Endothelial cell (in vitro differentiated cells): ENCODE results near the gene BDH2. TPM values are rescaled to one million over a fixed set of nuclear protein-coding genes. Genes with fewer than 3 reads are reported as not detected.
A peak's percentile ranks its signal among the peaks of the same experiment; 100 is the strongest.

Source experiments
- DNase-seq: peaks from one replicate; pipeline ENCODE4 v3.0.0; 2021; ENCODE audit warnings: low spot score
- H3K27ac Mint-ChIP-seq: one replicate; pipeline ENCODE4 v1.8.0; 2021; ENCODE audit warnings: mixed read lengths, inconsistent platforms; ENCODE audit not compliant: unreplicated experiment
- H3K27me3 Mint-ChIP-seq: one replicate; pipeline ENCODE4 v1.8.0; 2021; ENCODE audit warnings: mild to moderate bottlenecking, moderate library complexity, mixed read lengths, inconsistent platforms; ENCODE audit not compliant: unreplicated experiment
- H3K36me3 Mint-ChIP-seq: one replicate; pipeline ENCODE4 v1.8.0; 2021; ENCODE audit warnings: mild to moderate bottlenecking, low read depth, mixed read lengths, inconsistent platforms; ENCODE audit not compliant: unreplicated experiment
- H3K4me1 Mint-ChIP-seq: one replicate; pipeline ENCODE4 v1.8.0; 2021; ENCODE audit warnings: mild to moderate bottlenecking, mixed read lengths, inconsistent platforms; ENCODE audit not compliant: unreplicated experiment
- H3K4me3 Mint-ChIP-seq: one replicate; pipeline ENCODE4 v1.8.0; 2021; ENCODE audit warnings: mild to moderate bottlenecking, mixed read lengths, inconsistent platforms; ENCODE audit not compliant: unreplicated experiment
- H3K9me3 Mint-ChIP-seq: one replicate; pipeline ENCODE4 v1.8.0; 2021; ENCODE audit warnings: mixed read lengths, inconsistent platforms; ENCODE audit not compliant: unreplicated experiment
- long read RNA-seq: library from polyadenylated mRNA; unstranded; transcript quantifications from one replicate; pipeline ENCODE4 v2.0.0, GENCODE V29; 2020; ENCODE audit not compliant: unreplicated experiment
- total RNA-seq: library from RNA; stranded (reverse); fragmentation: NEBNext Ultra II Directional; extraction: Animal tissue kit (Norgen Biotek cat#: 25700); gene quantifications from one replicate; pipeline ENCODE4 v1.2.1, GENCODE V29; 2021; ENCODE audit not compliant: unreplicated experiment
- TF ChIP-seq, protein P1 (sequence below): fragments of 200-600 bp; sonication (generic); IDR thresholded peaks from one replicate; pipeline ENCODE4 v1.5.0; 2021; ENCODE audit warnings: antibody characterized with exemption; ENCODE audit not compliant: unreplicated experiment

Gene BDH2
- total RNA-seq: 43.4 TPM
- long read RNA-seq, transcript BDH2-201 (10 exons, 1,126 nt): major isoform, 24 of 43 reads
- long read RNA-seq, transcript BDH2-203 (10 exons, 1,742 nt): minor isoform, 8 of 43 reads
- long read RNA-seq, transcript BDH2-204 (9 exons, 2,046 nt): minor isoform, 7 of 43 reads
- long read RNA-seq, partial matches to known transcripts: 2 of 43 reads
- long read RNA-seq, other reads (novel, unspliced or antisense): 2 of 43 reads

DNA sequence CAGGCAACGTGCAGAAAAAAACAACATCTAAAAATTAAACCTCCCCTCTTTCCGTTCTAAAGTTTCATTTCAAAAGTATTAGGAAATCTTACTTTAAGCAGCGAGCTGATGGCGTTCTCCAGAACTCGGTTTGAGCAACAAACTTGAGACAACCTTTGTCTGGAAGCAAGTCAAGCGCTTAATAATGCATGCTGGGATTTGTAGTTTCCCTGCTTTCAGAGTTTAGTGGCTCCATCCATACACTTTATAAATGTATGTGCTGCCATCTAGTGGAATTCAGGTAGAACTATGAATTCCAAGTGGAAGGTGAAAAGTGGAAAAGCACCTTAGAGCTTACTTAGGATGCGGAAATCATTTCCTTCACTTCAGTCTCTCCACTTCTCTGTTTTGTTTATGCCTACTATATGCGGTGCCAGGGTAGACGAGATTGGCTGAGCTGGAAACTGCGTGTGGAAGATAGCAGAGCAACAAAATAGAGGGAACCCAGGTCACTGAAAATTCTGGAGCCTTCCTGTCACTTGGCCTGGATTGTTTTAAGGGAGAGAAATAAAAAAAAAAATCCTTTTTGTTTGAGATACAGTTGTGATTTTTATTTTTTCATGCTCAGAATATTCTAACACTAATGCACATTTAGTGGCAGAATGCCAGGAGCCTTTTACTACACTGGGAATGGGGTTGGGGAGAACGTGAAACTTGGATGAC is at the start of gene BDH2:
Gene BDH2, minus strand, starts transcription at position 144 of the 702 bp plus-strand sequence. CDS start 3,580 bp downstream, outside the sequence.
- peak within 1 kb of the TSS; percentile 91 for H3K4me3 Mint-ChIP-seq
- peak within 1 kb of the TSS; percentile 86 for H3K27ac Mint-ChIP-seq
- DNase-seq: peak; percentile 32

DNA sequence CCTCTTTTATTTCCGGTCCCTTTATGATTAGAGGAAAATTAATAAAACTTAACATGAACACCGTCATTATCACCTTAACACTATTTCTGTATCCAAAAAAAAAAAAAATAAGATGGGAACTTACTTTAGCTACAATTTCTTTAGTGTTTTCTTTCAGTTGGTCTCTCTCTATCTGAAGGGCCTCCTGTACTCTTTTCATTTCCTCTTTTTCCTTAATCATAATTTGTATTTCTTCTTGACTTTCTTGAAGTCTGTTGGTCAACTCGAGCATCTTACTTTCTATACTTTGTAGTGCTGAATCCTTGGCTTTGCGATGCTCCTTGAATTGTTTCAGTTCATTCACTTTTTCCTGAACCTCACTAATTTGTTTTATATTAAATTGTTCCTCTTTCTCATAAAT is 45.3 kb upstream of the BDH2 start:
- Mint-ChIP-seq H3K27me3 (no peaks in the 10 kb centered on the region), H3K4me1 (no peaks in the 10 kb centered on the region), H3K27ac (no peak overlapping the region), H3K36me3 (no peaks in the 10 kb centered on the region), H3K9me3 (no peaks in the 10 kb centered on the region), H3K4me3 (no peak overlapping the region)
- DNase-seq: no peak
- TF ChIP-seq, protein P1, sequence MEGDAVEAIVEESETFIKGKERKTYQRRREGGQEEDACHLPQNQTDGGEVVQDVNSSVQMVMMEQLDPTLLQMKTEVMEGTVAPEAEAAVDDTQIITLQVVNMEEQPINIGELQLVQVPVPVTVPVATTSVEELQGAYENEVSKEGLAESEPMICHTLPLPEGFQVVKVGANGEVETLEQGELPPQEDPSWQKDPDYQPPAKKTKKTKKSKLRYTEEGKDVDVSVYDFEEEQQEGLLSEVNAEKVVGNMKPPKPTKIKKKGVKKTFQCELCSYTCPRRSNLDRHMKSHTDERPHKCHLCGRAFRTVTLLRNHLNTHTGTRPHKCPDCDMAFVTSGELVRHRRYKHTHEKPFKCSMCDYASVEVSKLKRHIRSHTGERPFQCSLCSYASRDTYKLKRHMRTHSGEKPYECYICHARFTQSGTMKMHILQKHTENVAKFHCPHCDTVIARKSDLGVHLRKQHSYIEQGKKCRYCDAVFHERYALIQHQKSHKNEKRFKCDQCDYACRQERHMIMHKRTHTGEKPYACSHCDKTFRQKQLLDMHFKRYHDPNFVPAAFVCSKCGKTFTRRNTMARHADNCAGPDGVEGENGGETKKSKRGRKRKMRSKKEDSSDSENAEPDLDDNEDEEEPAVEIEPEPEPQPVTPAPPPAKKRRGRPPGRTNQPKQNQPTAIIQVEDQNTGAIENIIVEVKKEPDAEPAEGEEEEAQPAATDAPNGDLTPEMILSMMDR: no peak

More for the DNA sequence above, at the start of gene BDH2:
- H3K36me3 Mint-ChIP-seq: no peaks in the 10 kb centered on the region
- H3K9me3 Mint-ChIP-seq: no peaks in the 10 kb centered on the region
- TF ChIP-seq, protein P1: peak; percentile 83
- H3K4me1 Mint-ChIP-seq: peaks cover 16% of the 10 kb centered on the region
- peaks cover 4% of the 10 kb centered on the region for H3K27me3 Mint-ChIP-seq

DNA sequence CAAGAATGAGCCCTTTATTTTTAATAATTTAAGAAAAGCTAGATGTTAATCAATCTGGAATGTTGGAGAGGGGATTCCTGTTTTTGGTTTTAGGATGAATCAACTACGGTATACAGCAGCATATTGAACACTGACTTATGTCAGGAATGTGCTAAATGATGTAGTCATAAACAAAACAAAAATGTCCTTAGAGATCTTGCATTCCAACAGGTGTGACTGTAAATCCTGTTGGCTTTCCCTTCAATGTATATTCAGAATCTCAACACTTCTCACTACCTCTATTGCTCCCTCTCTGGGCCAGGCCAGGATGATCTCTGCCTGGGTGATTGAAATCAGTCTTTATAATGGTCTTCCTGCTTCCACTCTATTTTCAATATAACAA is 37.8 kb upstream of the BDH2 start:
- no peak for DNase-seq
- TF ChIP-seq, protein P1: no peak
- Mint-ChIP-seq H3K9me3 (no peaks in the 10 kb centered on the region), H3K4me3 (no peak overlapping the region), H3K36me3 (no peaks in the 10 kb centered on the region), H3K4me1 (no peaks in the 10 kb centered on the region), H3K27ac (no peak overlapping the region), H3K27me3 (no peaks in the 10 kb centered on the region)

DNA sequence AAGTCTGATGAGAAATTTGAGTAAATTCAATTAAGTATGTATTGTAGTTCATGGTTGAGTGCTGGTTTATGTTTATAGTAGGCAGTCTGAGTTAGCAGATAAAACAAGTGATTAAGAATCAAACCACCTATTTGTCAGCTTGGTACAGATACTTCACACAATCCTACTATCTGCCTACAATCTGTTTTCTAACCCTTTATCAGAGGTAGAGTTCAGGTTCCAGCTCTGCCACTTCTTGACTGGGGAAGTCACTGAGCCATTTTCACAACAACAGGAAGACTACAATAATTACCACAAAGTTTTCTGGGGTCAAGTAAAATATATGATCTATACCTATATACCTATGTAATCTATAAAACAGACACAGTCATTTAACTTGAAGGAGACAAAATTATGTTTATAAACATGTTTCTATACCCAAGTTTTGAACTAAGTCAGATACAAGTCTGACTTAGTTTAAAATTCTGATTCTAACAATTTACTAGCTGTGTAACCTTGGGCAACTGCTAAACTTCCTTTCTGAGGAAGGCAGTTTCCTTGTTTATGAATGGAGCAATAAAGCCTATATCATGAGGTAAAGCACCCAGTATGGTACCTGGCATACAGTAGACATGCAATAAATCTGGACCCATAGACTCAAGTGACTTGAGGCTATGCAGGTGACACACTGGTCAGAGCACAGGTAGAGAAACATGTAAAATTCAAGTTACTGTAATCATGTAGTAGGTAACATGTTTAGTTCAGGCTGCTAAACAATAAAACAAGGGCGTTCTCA is 37.2 kb upstream of the BDH2 start:
- Mint-ChIP-seq H3K27me3 (no peaks in the 10 kb centered on the region), H3K27ac (no peak overlapping the region), H3K36me3 (no peaks in the 10 kb centered on the region), H3K4me1 (no peaks in the 10 kb centered on the region), H3K9me3 (no peaks in the 10 kb centered on the region), H3K4me3 (no peak overlapping the region)
- TF ChIP-seq, protein P1: no peak
- DNase-seq: no peak
